RPMI7951 (cell line): Measurements from ENCODE around the gene CDC45. TPM values are rescaled to one million over a fixed set of nuclear protein-coding genes. Genes with fewer than 3 reads are reported as not detected.

ENCODE experiments used
- DNase-seq: peaks from one replicate; pipeline ENCODE4 v3.0.0-alpha.2; 2012; ENCODE audit warnings: low read depth
- total RNA-seq: library from RNA; depleted of rRNA; stranded (reverse); fragments of >200 nt; shearing (Covaris generic); gene quantifications from 2 replicates; pipeline ENCODE4 v1.2.3, GENCODE V29; 2014; rRNA removed

CDC45 gene
- total RNA-seq, 1 experiment from 2014 or later, result 32.2 TPM

- DNase-seq, result no peak
Measured at GRCh38 chr22:19559956-19560355, 80.2 kb downstream of the CDC45 start.

- DNase-seq, result no peak
Measured at GRCh38 chr22:19565382-19566278, 85.9 kb downstream of the CDC45 start.

- no peak for DNase-seq
Measured at GRCh38 chr22:19566279-19567156, 86.8 kb downstream of the CDC45 start.

- no peak for DNase-seq
Measured at GRCh38 chr22:19567157-19568009, 87.7 kb downstream of the CDC45 start.

- peak; percentile 73 for DNase-seq
Measured at GRCh38 chr22:19568337-19569275, 88.9 kb downstream of the CDC45 start.

GRCh38 chr22:19569276-19569640 lies 89.5 kb downstream of the CDC45 start:
- DNase-seq, result no peak

GRCh38 chr22:19569976-19570375 lies 90.3 kb downstream of the CDC45 start:
- DNase-seq, result no peak

Other genes starting within 250 kb of the CDC45 start
- 2.8 and 3.1 TPM in 2 replicates for gene CLTCL1, start 188.2 kb upstream of the CDC45 start, total RNA-seq
- gene HIRA, start 48.2 kb upstream of the CDC45 start, total RNA-seq, result 8.8 and 11.1 TPM in 2 replicates
- gene MRPL40, start 47.4 kb upstream of the CDC45 start, total RNA-seq, result 58.9 and 69.4 TPM in 2 replicates
- 19.9 and 25.0 TPM in 2 replicates for gene C22orf39, start 32.2 kb upstream of the CDC45 start, total RNA-seq
- gene UFD1, start 727 bp upstream of the CDC45 start, total RNA-seq, result 82.4 and 84.7 TPM in 2 replicates
- gene CLDN5, start 44.5 kb downstream of the CDC45 start, total RNA-seq, result not detected in 2 replicates
- 4.0 and 8.2 TPM in 2 replicates for gene SEPTIN5, start 234.6 kb downstream of the CDC45 start, total RNA-seq
- 0.78 TPM in 1 of 2 replicates, not detected in the other for gene GP1BB, start 243.6 kb downstream of the CDC45 start, total RNA-seq